GM12878 (cell line): ENCODE measurements around the gene IGF2BP1. TPM values are rescaled to one million over a fixed set of nuclear protein-coding genes. Genes with fewer than 3 reads are reported as not detected.

Source experiments
- ATAC-seq: fragments of 200-7000 bp; cut with Tn5 transposase; 3 replicates; pipeline ENCODE4 v1.9.1; 2020; ENCODE audit warnings: mild to moderate bottlenecking, moderate library complexity
- BruUV-seq: library from RNA; stranded (reverse); fragments of 400-500 nt; replicated peaks from 2 replicates; lab custom pipeline; 2021; lab: Mats Ljungman, UMichigan
- CTCF ChIA-PET: fragments of 300-600 bp; sonication (Branson Sonifier 250); formaldehyde crosslinking; extraction: SDS; loops from one replicate; lab custom pipeline; 2021; ENCODE audit warnings: inconsistent platforms; lab: Yijun Ruan, JAX
- POLR2A ChIA-PET: fragments of 350-600 bp; formaldehyde crosslinking; extraction: SDS; loops from one replicate; lab custom pipeline; 2021; ENCODE audit warnings: inconsistent platforms; lab: Charles Lee
- RAD21 ChIA-PET: fragments of 300-600 bp; sonication (Branson Sonifier 250); formaldehyde crosslinking; loops from one replicate; lab custom pipeline; 2023; ENCODE audit warnings: antibody characterized with exemption; ENCODE audit not compliant: unreplicated experiment; lab: Charles Lee
- SMC1A ChIA-PET: fragments of 300-600 bp; sonication (Branson Sonifier 250); formaldehyde crosslinking; loops from one replicate; lab custom pipeline; 2023; ENCODE audit not compliant: unreplicated experiment, uncharacterized antibody; lab: Charles Lee
- DNase-seq: peaks from one replicate; pipeline ENCODE4 v3.0.0-alpha.2; 2011; ENCODE audit warnings: low read depth, low spot score
- FAIRE-seq: peaks from 3 replicates; lab custom pipeline; 2011; peaks lifted over from hg19 to GRCh38; lab: Jason Lieb, UNC
- H2AFZ ChIP-seq: 2 replicates; pipeline ENCODE4 v1.6.0; 2011; ENCODE audit warnings: low read depth, low read length, control low read depth; ENCODE audit not compliant: control insufficient read depth
- H3K27ac ChIP-seq: 2 replicates; pipeline ENCODE4 v1.5.1; 2011; ENCODE audit warnings: control low read depth; ENCODE audit not compliant: control insufficient read depth, insufficient read depth
- H3K27me3 ChIP-seq, 2 experiments: replicated peaks in 1 of 2; 2 replicates each; pipeline versions ENCODE4 v1.6.0 to v1.6.1; 2011; ENCODE audit warnings: low read length in 1 of 2; ENCODE audit not compliant: control insufficient read depth in 2 of 2, insufficient read depth in 2 of 2
- H3K36me3 ChIP-seq, 2 experiments: 2 replicates each; pipeline ENCODE4 v1.5.1; 2011; ENCODE audit warnings: low read length in 1 of 2; ENCODE audit not compliant: control insufficient read depth in 2 of 2, insufficient read depth in 2 of 2
- H3K4me1 ChIP-seq: 2 replicates; pipeline ENCODE4 v1.6.1; 2011; ENCODE audit warnings: mild to moderate bottlenecking, low read length, moderate library complexity, mixed read lengths; ENCODE audit not compliant: control insufficient read depth, insufficient read depth
- H3K4me2 ChIP-seq: 2 replicates; pipeline ENCODE4 v1.6.0; 2011; ENCODE audit warnings: control low read depth; ENCODE audit not compliant: control insufficient read depth, insufficient read depth
- H3K4me3 ChIP-seq: fragments of 200-600 bp; sonication (generic); 2 replicates; pipeline ENCODE4 v1.5.1; 2016
- H3K79me2 ChIP-seq: 2 replicates; pipeline ENCODE4 v1.6.0; 2011; ENCODE audit warnings: low read length; ENCODE audit not compliant: control insufficient read depth, insufficient read depth
- H3K9ac ChIP-seq: 2 replicates; pipeline ENCODE4 v1.8.0; 2011; ENCODE audit warnings: low read length, control low read depth, mixed read lengths; ENCODE audit not compliant: control insufficient read depth, insufficient read depth
- H3K9me3 ChIP-seq: replicated peaks from 3 replicates; pipeline ENCODE4 v1.5.1; 2011; ENCODE audit warnings: mild to moderate bottlenecking, low read length; ENCODE audit not compliant: control insufficient read depth, insufficient read depth
- H4K20me1 ChIP-seq: 2 replicates; pipeline ENCODE4 v1.6.0; 2011; ENCODE audit not compliant: control insufficient read depth, insufficient read depth
- ATF3 ChIP-seq: IDR thresholded peaks from 2 replicates; pipeline ENCODE4 v1.6.1; 2011; ENCODE audit warnings: low read depth, mild to moderate bottlenecking, low read length, moderate library complexity, borderline replicate concordance; ENCODE audit errors: extremely low read depth
- ATF7 ChIP-seq: fragments of 450-650 bp; IDR thresholded peaks from 2 replicates; pipeline ENCODE4 v1.6.1; 2016; ENCODE audit warnings: low read depth, mild to moderate bottlenecking
- BCL3 ChIP-seq: IDR thresholded peaks from 2 replicates; pipeline ENCODE4 v1.6.1; 2011; ENCODE audit warnings: borderline replicate concordance, low read depth, mild to moderate bottlenecking, moderate library complexity, low read length; ENCODE audit not compliant: insufficient read depth, poor library complexity, severe bottlenecking
- E2F8 ChIP-seq: fragments of 450-650 bp; IDR thresholded peaks from 2 replicates; pipeline ENCODE4 v1.6.1; 2018; ENCODE audit warnings: mild to moderate bottlenecking, low read depth, moderate library complexity; ENCODE audit not compliant: partially characterized antibody
- EP300 ChIP-seq, 2 experiments: fragments of 150-350 bp in 1 of 2; IDR thresholded peaks; 2 replicates each; pipeline ENCODE4 v1.6.1; 2011 to 2012; ENCODE audit warnings: low read depth in 2 of 2, low read length in 2 of 2, borderline replicate concordance in 1 of 2, improper control_type of control experiment in 1 of 2, inconsistent platforms in 1 of 2; ENCODE audit not compliant: control insufficient read depth in 1 of 2
- ESRRA ChIP-seq: IDR thresholded peaks from 2 replicates; pipeline ENCODE4 v1.6.1; 2012; ENCODE audit warnings: mild to moderate bottlenecking, low read length, improper control_type of control experiment
- HCFC1 ChIP-seq: fragments of 150-350 bp; IDR thresholded peaks from 2 replicates; pipeline ENCODE4 v1.6.1; 2014; ENCODE audit warnings: low read length
- IRF3 ChIP-seq: fragments of 450-650 bp; IDR thresholded peaks from 2 replicates; pipeline ENCODE4 v1.6.1; 2014; ENCODE audit warnings: mild to moderate bottlenecking
- KLF5 ChIP-seq: fragments of 450-650 bp; IDR thresholded peaks from 2 replicates; pipeline ENCODE4 v1.6.1; 2014; ENCODE audit warnings: mild to moderate bottlenecking; ENCODE audit not compliant: partially characterized antibody
- NKRF ChIP-seq: fragments of 450-650 bp; conservative IDR thresholded peaks from 2 replicates; pipeline ENCODE4 v1.6.1; 2017; ENCODE audit warnings: mild to moderate bottlenecking, moderate library complexity
- SMAD1 ChIP-seq: fragments of 450-650 bp; IDR thresholded peaks from 2 replicates; pipeline ENCODE4 v1.6.1; 2018; ENCODE audit warnings: mild to moderate bottlenecking, low read depth; ENCODE audit not compliant: partially characterized antibody
- SMAD5 ChIP-seq: IDR thresholded peaks from 2 replicates; pipeline ENCODE4 v1.6.1; 2016; ENCODE audit warnings: antibody characterized with exemption, low read depth
- TARDBP ChIP-seq: IDR thresholded peaks from 2 replicates; pipeline ENCODE4 v1.6.1; 2016; ENCODE audit warnings: borderline replicate concordance
- TCF7 ChIP-seq: IDR thresholded peaks from 2 replicates; pipeline ENCODE4 v1.6.1; 2014; ENCODE audit warnings: antibody characterized with exemption, borderline replicate concordance
- WRNIP1 ChIP-seq: IDR thresholded peaks from 2 replicates; pipeline ENCODE4 v1.6.1; 2011; ENCODE audit warnings: low read depth, low read length, improper control_type of control experiment, borderline replicate concordance
- YBX1 ChIP-seq: fragments of 450-650 bp; IDR thresholded peaks from 2 replicates; pipeline ENCODE4 v1.6.1; 2016; ENCODE audit warnings: antibody characterized with exemption
- ZNF274 ChIP-seq: IDR thresholded peaks from one replicate; pipeline ENCODE4 v1.8.0; 2011; ENCODE audit not compliant: insufficient read length, insufficient read depth
- ZZZ3 ChIP-seq: IDR thresholded peaks from 2 replicates; pipeline ENCODE4 v1.6.1; 2011; ENCODE audit warnings: low read depth; ENCODE audit not compliant: control insufficient read depth, insufficient read length
- WGBS: methylation state at CpG from one replicate; pipeline ENCODE4 v1.1.6; 2016; ENCODE audit warnings: low lambda C conversion rate; ENCODE audit not compliant: insufficient replicate concordance, insufficient coverage; ENCODE audit errors: missing lambda C conversion rate; 5-methylcytosine and 5-hydroxymethylcytosine counted together
- in situ Hi-C: fragments of 300-500 bp; cut with MboI; formaldehyde crosslinking; loops from 9 replicates; pipeline ENCODE4 v1.14.3; 2018; ENCODE audit warnings: mixed read lengths
- intact Hi-C: fragments of 100-400 bp; cut with micrococcal nuclease; formaldehyde crosslinking; loops from one replicate; pipeline ENCODE4 v1.14.2; 2022; ENCODE audit not compliant: unreplicated experiment
- polyA plus RNA-seq, 11 experiments: library from polyadenylated mRNA; depleted of rRNA in 4 of 11; unstranded in 6 of 11; stranded (reverse) in 5 of 11; fragments of >200 nt; fragmentation: Nextera tagmentation in 4 of 11; fragmentation: Illumina TruSeq in 1 of 11; extraction: Ambion mirVana in 4 of 11; extraction: Trizol in 1 of 11; gene quantifications; 1 replicate in 1 of 11; 2 replicates in 10 of 11; pipeline versions ENCODE4 v1.2.1 to v1.2.3, GENCODE V29; 2011 to 2016; ENCODE audit warnings: inconsistent platforms in 2 of 11, missing spikeins in 2 of 11, low read depth in 1 of 11
- total RNA-seq, 4 experiments: library from RNA; depleted of rRNA in 3 of 4; stranded (reverse); fragments of >200 nt in 3 of 4; fragmentation: Illumina TruSeq in 1 of 4; extraction: Trizol in 1 of 4; gene quantifications; 2 replicates each; pipeline versions ENCODE4 v1.2.1 to v1.2.3, GENCODE V29; 2013 to 2021

IGF2BP1 gene
- total and polyA plus RNA-seq, 10 of the 15 experiments (the other 5 are each of a cell fraction or from before 2014, with no cell fraction given), result 0.04 to 2.4 (median 0.13) TPM; not detected in 1

GRCh38 chr17:49063652-49064051, 66.5 kb downstream of the IGF2BP1 start:
- H3K36me3 ChIP-seq, result no peaks in the 10 kb centered on the region
- no peaks in the 10 kb centered on the region for H4K20me1 ChIP-seq
- ChIA-PET POLR2A (interaction anchor here (0.6 kb wide), 1 partner anchor 196 kb away, joined by 3 read pairs; no protein-coding TSS in a partner anchor), CTCF (no interaction called here), RAD21 (no interaction called here), SMC1A (interaction anchor here (0.6 to 0.9 kb wide), 3 partner anchors 12 to 254 kb away, joined by 3 to 4 read pairs (median 3); no protein-coding TSS in a partner anchor)
- H2AFZ ChIP-seq, result no peak overlapping the region
- in situ Hi-C loops (no loop called here), intact Hi-C loops (no loop called here)
- no peak for ATAC-seq
- H3K9ac ChIP-seq, result no peak overlapping the region
- no peaks in the 10 kb centered on the region for H3K79me2 ChIP-seq
- WGBS, result 0% methylated on average over 2 of the region's 2 CpGs
- no peaks in the 10 kb centered on the region for H3K4me1 ChIP-seq
- H3K9me3 ChIP-seq, result no peaks in the 10 kb centered on the region
- FAIRE-seq, result no peak
- DNase-seq, result no peak
- H3K27ac ChIP-seq, result no peak overlapping the region
- BruUV-seq, result no TSS peak
- H3K4me3 ChIP-seq, result no peak overlapping the region
- H3K4me2 ChIP-seq, result no peak overlapping the region
- no peaks in the 10 kb centered on the region for H3K27me3 ChIP-seq
- TF ChIP-seq TCF7 (no peak), EP300 (IDR thresholded peaks at IDR 0.05; ENCODE audit: borderline replicate concordance in 1 of 2, control insufficient read depth in 1 of 2, low read depth in 2 of 2, low read length in 2 of 2) (no peak), SMAD1 (no peak), ESRRA (no peak), ATF7 (no peak), IRF3 (no peak), E2F8 (no peak), ZNF274 (no peak), KLF5 (no peak), BCL3 (no peak), WRNIP1 (no peak), HCFC1 (no peak), TARDBP (no peak), NKRF (no peak), ATF3 (no peak), SMAD5 (no peak), YBX1 (no peak), ZZZ3 (no peak)
